COLO668 (cell line): ENCODE measurements around the gene PFKL.
"Not testable (repeated sequence)": the region's sequence is repeated elsewhere in the genome, so short reads cannot be mapped to it uniquely, and the experiment has no call there.

ENCODE experiments used
- DNase-seq: peaks from one replicate; lab custom pipeline; 2025; ENCODE audit not compliant: unreplicated experiment; lab: John Stamatoyannopoulos, UW

The PFKL gene

GRCh38 chr21:44337941-44338895 is 38.4 kb downstream of the PFKL start:
- DNase-seq = peak; percentile 68

- peak; percentile 98 for DNase-seq
Observed at GRCh38 chr21:44338971-44339910, 39.4 kb downstream of the PFKL start, which contains the start of gene CFAP410. TSS of gene CFAP410 (minus strand) at chr21:44339390. CDS start at chr21:44339194, 196 bp downstream.

GRCh38 chr21:44341726-44342458 is 42.0 kb downstream of the PFKL start:
- not testable (repeated sequence) for DNase-seq

- not testable (repeated sequence) for DNase-seq
Observed at GRCh38 chr21:44342981-44343380, 43.1 kb downstream of the PFKL start.

GRCh38 chr21:44344541-44345183 is 44.8 kb downstream of the PFKL start:
- DNase-seq = no peak

- no peak for DNase-seq
Observed at GRCh38 chr21:44345495-44345894, 45.6 kb downstream of the PFKL start.

- peak; percentile 36 for DNase-seq
Observed at GRCh38 chr21:44347911-44348451, 48.1 kb downstream of the PFKL start.

- DNase-seq = no peak
Observed at GRCh38 chr21:44348861-44349260, 49.0 kb downstream of the PFKL start.

- DNase-seq = no peak
Observed at GRCh38 chr21:44349416-44349846, 49.6 kb downstream of the PFKL start.

GRCh38 chr21:44349847-44350772 is 50.3 kb downstream of the PFKL start:
- no peak for DNase-seq

- no peak for DNase-seq
Observed at GRCh38 chr21:44350773-44351481, 51.1 kb downstream of the PFKL start.

- DNase-seq = no peak
Observed at GRCh38 chr21:44351535-44352252, 51.8 kb downstream of the PFKL start.

GRCh38 chr21:44352253-44352860 is 52.5 kb downstream of the PFKL start:
- DNase-seq = no peak

- no peak for DNase-seq
Observed at GRCh38 chr21:44353191-44353970, 53.5 kb downstream of the PFKL start, which contains the start of gene TRPM2. TSS of gene TRPM2 (plus strand) at chr21:44353621. CDS start at chr21:44353701, 80 bp downstream.

GRCh38 chr21:44354001-44354405 is 54.1 kb downstream of the PFKL start:
- no peak for DNase-seq
